Right atrium auricular region (tissue), 2 donors: ENCODE data around the gene KCNK18. TPM values are rescaled to one million over a fixed set of nuclear protein-coding genes. Genes with fewer than 3 reads are reported as not detected.
"Not testable (repeated sequence)": the region's sequence is repeated elsewhere in the genome, so short reads cannot be mapped to it uniquely, and the experiment has no call there.

Experiments used
- DNase-seq: peaks from one replicate; pipeline ENCODE4 v3.0.0-alpha.2; 2019; ENCODE audit warnings: low spot score
- H3K27ac ChIP-seq, 2 donors: fragments of 200-600 bp; sonication (generic); 1 replicate in 1 of 2; 2 replicates in 1 of 2; pipeline ENCODE4 v1.5.1; 2016 to 2019
- H3K27me3 ChIP-seq, 2 donors: fragments of 200-600 bp; sonication (generic); one replicate each; pipeline versions ENCODE4 v1.5.1 to v1.6.0; 2017 to 2019
- H3K36me3 ChIP-seq: fragments of 200-600 bp; sonication (generic); one replicate; pipeline ENCODE4 v1.5.1; 2016
- H3K4me1 ChIP-seq, 2 donors: fragments of 200-600 bp; sonication (generic); one replicate each; pipeline versions ENCODE4 v1.5.1 to v1.6.0; 2017 to 2019
- H3K4me3 ChIP-seq, 2 donors: fragments of 200-600 bp; sonication (generic); 1 replicate in 1 of 2; 2 replicates in 1 of 2; pipeline ENCODE4 v1.5.1; 2017 to 2019; ENCODE audit warnings: mild to moderate bottlenecking in 1 of 2, moderate library complexity in 1 of 2
- H3K9me3 ChIP-seq, 2 donors: fragments of 200-600 bp; sonication (generic); one replicate each; pipeline ENCODE4 v1.5.1; 2019
- total RNA-seq, 2 donors: library from RNA; depleted of rRNA; stranded (reverse); fragments of >200 nt; gene quantifications; one replicate each; pipeline ENCODE4 v1.1.0, GENCODE V29; 2016
- TF ChIP-seq, protein P1 (sequence below), 2 donors: fragments of 200-600 bp; sonication (generic); IDR thresholded peaks; one replicate each; pipeline ENCODE4 v1.5.1; 2019; ENCODE audit warnings: antibody characterized with exemption in 2 of 2

Gene KCNK18
- total RNA-seq, 2 donors from 2014 or later, result not detected

DNA sequence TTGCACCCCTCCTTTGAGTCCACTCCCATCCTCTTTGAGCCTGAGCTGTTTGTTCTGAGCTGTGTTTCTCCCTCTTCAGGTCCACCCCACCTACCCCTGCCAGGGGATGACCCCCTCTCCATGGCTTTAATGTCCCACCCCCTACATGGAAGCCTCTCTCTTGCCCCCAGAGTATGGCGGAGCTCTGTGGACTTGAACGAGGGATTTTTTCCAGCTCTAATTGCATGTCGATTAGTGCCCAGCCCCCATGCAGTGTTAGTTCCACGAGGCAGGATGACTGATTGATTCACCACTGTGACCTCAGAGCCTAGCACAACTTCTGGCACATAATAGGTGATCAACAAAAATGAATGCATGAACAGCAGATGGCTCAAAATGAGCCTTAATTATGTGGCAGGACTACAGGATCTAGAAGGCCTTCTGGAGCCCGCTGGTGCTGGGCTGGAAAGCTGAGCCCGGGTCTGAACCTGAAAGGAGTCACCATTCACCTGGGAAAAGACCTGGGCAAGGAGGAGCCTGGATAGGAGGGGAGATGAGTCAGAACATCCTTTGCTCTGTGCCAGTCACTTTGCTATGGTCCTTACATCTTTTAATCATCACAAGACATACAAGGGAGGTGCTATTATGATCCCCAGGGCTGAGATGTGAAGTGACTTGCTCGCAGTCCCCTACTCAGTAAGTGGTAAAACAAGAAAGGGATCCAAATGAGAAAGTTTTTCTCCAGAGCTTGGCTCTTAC lies 26.6 kb downstream of the KCNK18 start:
- no peak for DNase-seq
- no peaks in the 10 kb centered on the region for H3K27me3 ChIP-seq
- TF ChIP-seq, protein P1, sequence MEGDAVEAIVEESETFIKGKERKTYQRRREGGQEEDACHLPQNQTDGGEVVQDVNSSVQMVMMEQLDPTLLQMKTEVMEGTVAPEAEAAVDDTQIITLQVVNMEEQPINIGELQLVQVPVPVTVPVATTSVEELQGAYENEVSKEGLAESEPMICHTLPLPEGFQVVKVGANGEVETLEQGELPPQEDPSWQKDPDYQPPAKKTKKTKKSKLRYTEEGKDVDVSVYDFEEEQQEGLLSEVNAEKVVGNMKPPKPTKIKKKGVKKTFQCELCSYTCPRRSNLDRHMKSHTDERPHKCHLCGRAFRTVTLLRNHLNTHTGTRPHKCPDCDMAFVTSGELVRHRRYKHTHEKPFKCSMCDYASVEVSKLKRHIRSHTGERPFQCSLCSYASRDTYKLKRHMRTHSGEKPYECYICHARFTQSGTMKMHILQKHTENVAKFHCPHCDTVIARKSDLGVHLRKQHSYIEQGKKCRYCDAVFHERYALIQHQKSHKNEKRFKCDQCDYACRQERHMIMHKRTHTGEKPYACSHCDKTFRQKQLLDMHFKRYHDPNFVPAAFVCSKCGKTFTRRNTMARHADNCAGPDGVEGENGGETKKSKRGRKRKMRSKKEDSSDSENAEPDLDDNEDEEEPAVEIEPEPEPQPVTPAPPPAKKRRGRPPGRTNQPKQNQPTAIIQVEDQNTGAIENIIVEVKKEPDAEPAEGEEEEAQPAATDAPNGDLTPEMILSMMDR (IDR thresholded peaks at IDR 0.05), result no peak

DNA sequence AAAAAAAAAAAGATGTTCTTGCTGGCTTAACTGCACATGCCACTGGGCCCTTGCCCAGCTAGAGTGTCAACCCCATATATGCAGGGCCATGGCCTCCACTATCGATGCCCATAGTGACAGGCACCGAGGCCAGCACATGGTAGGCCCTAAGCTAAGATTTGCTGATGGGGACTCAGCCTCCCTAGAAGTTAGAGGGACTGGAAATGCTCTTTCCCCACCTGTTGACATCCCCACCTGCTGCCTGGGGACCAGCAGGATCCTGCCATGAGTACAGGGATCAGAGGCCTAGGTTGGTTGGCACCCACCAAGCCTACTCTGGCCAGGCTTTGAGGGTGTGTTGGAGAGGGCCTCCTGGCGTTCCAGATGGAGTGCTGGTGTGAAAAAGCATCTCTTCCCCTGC lies 27.6 kb downstream of the KCNK18 start:
- H3K9me3 ChIP-seq, result no peaks in the 10 kb centered on the region
- no peak for DNase-seq
- no peaks in the 10 kb centered on the region for H3K27me3 ChIP-seq

More for the DNA sequence above, 26.6 kb downstream of the KCNK18 start:
- H3K9me3 ChIP-seq, result no peaks in the 10 kb centered on the region
- H3K27ac ChIP-seq, result no peak overlapping the region
- no peaks in the 10 kb centered on the region for H3K36me3 ChIP-seq
- H3K4me1 ChIP-seq, result no peaks in the 10 kb centered on the region
- H3K4me3 ChIP-seq, result no peak overlapping the region

DNA sequence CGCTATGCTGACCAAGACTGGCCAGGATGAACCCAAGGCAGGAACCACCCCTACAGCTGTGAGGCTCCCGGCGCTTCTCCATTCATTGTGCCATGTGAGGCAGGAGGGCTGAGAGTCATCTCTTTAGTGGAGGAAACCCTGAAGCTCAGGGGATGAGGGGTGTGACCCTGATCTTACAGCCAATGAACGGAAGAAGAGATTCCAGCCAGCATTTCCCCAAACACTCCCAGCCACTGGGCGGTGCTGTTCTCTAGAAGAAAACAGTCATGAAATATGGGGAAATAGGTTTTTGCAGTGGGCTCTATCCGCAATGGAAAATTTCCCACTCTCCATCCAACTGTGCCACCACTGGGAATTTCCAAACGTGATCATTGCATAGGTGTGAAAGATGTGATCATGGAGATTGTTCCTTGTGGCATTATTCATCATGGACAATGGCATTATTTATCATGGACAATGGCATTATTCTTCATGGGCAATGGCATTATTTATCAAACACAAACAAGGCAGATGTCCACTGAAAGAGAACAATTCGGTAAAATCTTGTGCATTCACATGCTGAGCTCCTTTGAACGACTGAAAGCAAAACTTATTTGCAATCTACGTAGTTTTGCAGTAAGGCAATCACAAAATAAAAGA lies 29.6 kb downstream of the KCNK18 start:
- no peaks in the 10 kb centered on the region for H3K4me1 ChIP-seq
- H3K27me3 ChIP-seq, result no peaks in the 10 kb centered on the region
- no peak overlapping the region for H3K27ac ChIP-seq
- H3K9me3 ChIP-seq, result no peaks in the 10 kb centered on the region
- DNase-seq, result no peak
- H3K36me3 ChIP-seq, result no peaks in the 10 kb centered on the region
- TF ChIP-seq, protein P1 (IDR thresholded peaks at IDR 0.05), result no peak
- no peak overlapping the region for H3K4me3 ChIP-seq

More for the DNA sequence above, 27.6 kb downstream of the KCNK18 start:
- Histone ChIP-seq H3K4me1 (no peaks in the 10 kb centered on the region), H3K4me3 (no peak overlapping the region), H3K36me3 (no peaks in the 10 kb centered on the region), H3K27ac (no peak overlapping the region)
- TF ChIP-seq, protein P1 (IDR thresholded peaks at IDR 0.05), result no peak

DNA sequence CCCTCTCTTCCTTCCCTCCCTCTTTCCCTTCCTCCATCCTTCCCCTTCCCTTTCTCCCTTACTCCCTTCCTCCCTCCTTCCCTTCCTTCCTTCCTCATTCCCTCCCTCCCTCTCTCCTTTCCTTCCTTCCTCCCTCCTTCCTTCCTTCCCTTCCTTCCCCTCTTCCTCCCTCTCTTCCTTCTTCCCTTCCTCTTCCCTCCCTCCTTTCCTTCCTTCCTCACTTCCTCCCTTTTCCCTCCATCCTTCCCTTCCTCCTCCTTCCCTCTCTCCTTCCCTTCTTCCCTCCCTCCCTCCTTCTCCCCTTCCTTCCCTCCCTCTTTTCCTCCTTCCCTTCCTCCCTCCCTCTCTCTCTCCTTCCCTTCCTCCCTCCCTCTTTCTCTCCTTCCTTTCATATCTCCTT lies 30.9 kb downstream of the KCNK18 start:
- H3K4me3 ChIP-seq, result no peak overlapping the region
- no peaks in the 10 kb centered on the region for H3K9me3 ChIP-seq
- no peak overlapping the region for H3K27ac ChIP-seq
- TF ChIP-seq, protein P1 (IDR thresholded peaks at IDR 0.05), result no peak
- H3K4me1 ChIP-seq, result no peaks in the 10 kb centered on the region
- H3K27me3 ChIP-seq, result no peaks in the 10 kb centered on the region
- no peaks in the 10 kb centered on the region for H3K36me3 ChIP-seq
- no peak for DNase-seq

DNA sequence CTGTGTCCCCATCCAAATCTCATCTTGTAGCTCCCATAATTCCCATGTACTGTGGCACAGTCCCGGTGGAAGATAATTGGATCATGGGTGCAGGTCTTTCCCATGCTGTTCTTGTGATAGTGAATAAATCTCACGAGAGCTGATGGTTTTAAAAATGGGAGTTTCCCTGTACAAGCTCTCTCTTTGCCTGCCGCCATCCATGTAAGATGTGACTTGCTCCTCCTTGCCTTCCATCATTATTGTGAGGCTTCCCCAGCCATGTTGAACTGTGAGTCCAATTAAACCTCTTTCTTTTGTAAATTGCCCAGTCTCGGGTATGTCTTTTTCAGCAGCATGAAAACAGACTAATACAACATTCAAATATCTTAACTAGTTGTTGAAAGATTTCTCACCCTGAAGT lies 32.8 kb downstream of the KCNK18 start:
- H3K27me3 ChIP-seq, H3K4me1 ChIP-seq, DNase-seq, H3K36me3 ChIP-seq, H3K27ac ChIP-seq, H3K9me3 ChIP-seq, H3K4me3 ChIP-seq: not testable (repeated sequence)

DNA sequence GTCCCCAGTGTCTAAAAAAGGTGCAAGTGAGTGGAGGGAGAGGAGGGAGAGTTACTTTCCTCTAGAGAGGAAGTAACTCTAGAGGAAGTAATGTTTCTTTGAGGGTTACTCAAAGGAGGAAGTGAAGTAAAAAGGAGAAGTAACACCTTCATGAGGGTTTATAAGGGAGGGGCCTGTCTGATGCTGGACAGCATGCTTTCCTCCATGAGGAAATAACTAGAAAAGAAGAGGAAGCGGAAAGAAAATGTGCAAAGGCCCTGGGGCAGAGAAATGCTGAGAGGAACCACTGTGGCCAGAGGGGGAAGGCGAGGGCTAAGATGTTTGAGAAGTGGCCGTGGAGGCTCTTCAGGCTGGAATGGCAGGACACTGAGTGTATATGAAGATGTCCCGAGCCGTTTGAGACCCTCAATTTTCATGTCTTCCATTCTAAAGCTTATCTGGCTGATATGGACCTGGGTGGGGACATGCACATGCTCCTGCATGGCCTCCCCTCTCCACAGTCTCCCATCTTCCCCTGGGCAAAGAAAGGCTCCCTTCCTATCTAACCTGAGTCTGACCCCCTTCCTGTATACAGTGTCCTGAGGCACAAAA lies 40.2 kb downstream of the KCNK18 start:
- TF ChIP-seq, protein P1 (IDR thresholded peaks at IDR 0.05), result no peak
- H3K9me3 ChIP-seq, result no peaks in the 10 kb centered on the region
- no peak for DNase-seq
- H3K4me3 ChIP-seq, result no peak overlapping the region
- H3K4me1 ChIP-seq, result peaks cover 0 to 14% of the 10 kb centered on the region in 2 donors
- peaks cover 0 to 14% of the 10 kb centered on the region in 2 donors for H3K27me3 ChIP-seq
- H3K36me3 ChIP-seq, result no peaks in the 10 kb centered on the region
- H3K27ac ChIP-seq, result no peak overlapping the region
